HepG2 (cell line): ENCODE measurements around the gene PXMP4.

Experiments used
- ARID2 ChIP-seq: sonication (generic); formaldehyde crosslinking; IDR thresholded peaks from 2 replicates; pipeline ENCODE4 v1.8.1; 2022; ENCODE audit warnings: mild to moderate bottlenecking, missing genetic modification reagents, borderline replicate concordance
- EZH2 ChIP-seq: conservative IDR thresholded peaks from 2 replicates; pipeline ENCODE4 v1.6.1; 2012; ENCODE audit warnings: mild to moderate bottlenecking, low read depth, low read length, moderate library complexity
- JUNB ChIP-seq: sonication (generic); formaldehyde crosslinking; IDR thresholded peaks from 2 replicates; pipeline ENCODE4 v1.8.0; 2022; ENCODE audit warnings: missing genetic modification reagents, mild to moderate bottlenecking, borderline replicate concordance
- MAFK ChIP-seq, 2 experiments: IDR thresholded peaks in 1 of 2; conservative IDR thresholded peaks in 1 of 2; 2 replicates each; pipeline ENCODE4 v1.6.1; 2011; ENCODE audit warnings: improper control_type of control experiment in 2 of 2, low read length in 2 of 2
- PBX3 ChIP-seq: sonication (generic); formaldehyde crosslinking; IDR thresholded peaks from 2 replicates; pipeline ENCODE4 v1.8.1; 2023; ENCODE audit warnings: missing genetic modification reagents, inconsistent platforms, borderline replicate concordance
- SNAPC5 ChIP-seq: sonication (generic); formaldehyde crosslinking; IDR thresholded peaks from 2 replicates; pipeline ENCODE4 v1.8.1; 2023; ENCODE audit warnings: mild to moderate bottlenecking, missing genetic modification reagents, borderline replicate concordance
- U2AF2 ChIP-seq: fragments of 200-400 bp; formaldehyde crosslinking; IDR thresholded peaks from 2 replicates; pipeline ENCODE4 v1.6.1; 2017; ENCODE audit warnings: low read depth, mild to moderate bottlenecking, low read length
- ZBTB42 ChIP-seq: sonication (generic); formaldehyde crosslinking; IDR thresholded peaks from 2 replicates; pipeline ENCODE4 v1.5.0; 2020; ENCODE audit warnings: mild to moderate bottlenecking, missing genetic modification reagents
- ZNF468 ChIP-seq: sonication (generic); formaldehyde crosslinking; IDR thresholded peaks from 2 replicates; pipeline ENCODE4 v1.8.0; 2022; ENCODE audit warnings: mild to moderate bottlenecking, moderate library complexity, missing genetic modification reagents
- TF ChIP-seq, protein P1 (sequence below): sonication (generic); formaldehyde crosslinking; IDR thresholded peaks from 2 replicates; pipeline ENCODE4 v1.8.0; 2022; ENCODE audit warnings: mild to moderate bottlenecking, missing genetic modification reagents; ENCODE audit not compliant: insufficient replicate concordance

- TF ChIP-seq ARID2 (CRISPR knock-in tag) = no peak
- TF ChIP-seq ZNF468 (CRISPR knock-in tag) = no peak
- TF ChIP-seq MAFK (conservative IDR thresholded peaks at IDR 0.05 in 1 of 2, IDR thresholded peaks at IDR 0.05 in 1 of 2; ENCODE audit: low read length in 2 of 2) = no peak
- no peak for TF ChIP-seq ZBTB42 (CRISPR knock-in tag)
- TF ChIP-seq U2AF2 = no peak
- TF ChIP-seq JUNB (CRISPR knock-in tag) = no peak
- TF ChIP-seq EZH2 = no peak
- TF ChIP-seq, protein P1, sequence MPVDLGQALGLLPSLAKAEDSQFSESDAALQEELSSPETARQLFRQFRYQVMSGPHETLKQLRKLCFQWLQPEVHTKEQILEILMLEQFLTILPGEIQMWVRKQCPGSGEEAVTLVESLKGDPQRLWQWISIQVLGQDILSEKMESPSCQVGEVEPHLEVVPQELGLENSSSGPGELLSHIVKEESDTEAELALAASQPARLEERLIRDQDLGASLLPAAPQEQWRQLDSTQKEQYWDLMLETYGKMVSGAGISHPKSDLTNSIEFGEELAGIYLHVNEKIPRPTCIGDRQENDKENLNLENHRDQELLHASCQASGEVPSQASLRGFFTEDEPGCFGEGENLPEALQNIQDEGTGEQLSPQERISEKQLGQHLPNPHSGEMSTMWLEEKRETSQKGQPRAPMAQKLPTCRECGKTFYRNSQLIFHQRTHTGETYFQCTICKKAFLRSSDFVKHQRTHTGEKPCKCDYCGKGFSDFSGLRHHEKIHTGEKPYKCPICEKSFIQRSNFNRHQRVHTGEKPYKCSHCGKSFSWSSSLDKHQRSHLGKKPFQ (CRISPR knock-in tag) = no peak
- TF ChIP-seq PBX3 (CRISPR knock-in tag) = no peak
- no peak for TF ChIP-seq SNAPC5 (CRISPR knock-in tag)
Measured at GRCh38 chr20:33702861-33703260, 17.2 kb downstream of the PXMP4 start.
